ENCODE data around the gene EYS. TPM values are rescaled to one million over a fixed set of nuclear protein-coding genes. Genes with fewer than 3 reads are reported as not detected.

Gene EYS
- total and polyA plus RNA-seq, 2 of the 13 experiments (the other 11 are each of a cell fraction or from before 2014, with no cell fraction given), result 0.04 to 0.07 TPM

DNA sequence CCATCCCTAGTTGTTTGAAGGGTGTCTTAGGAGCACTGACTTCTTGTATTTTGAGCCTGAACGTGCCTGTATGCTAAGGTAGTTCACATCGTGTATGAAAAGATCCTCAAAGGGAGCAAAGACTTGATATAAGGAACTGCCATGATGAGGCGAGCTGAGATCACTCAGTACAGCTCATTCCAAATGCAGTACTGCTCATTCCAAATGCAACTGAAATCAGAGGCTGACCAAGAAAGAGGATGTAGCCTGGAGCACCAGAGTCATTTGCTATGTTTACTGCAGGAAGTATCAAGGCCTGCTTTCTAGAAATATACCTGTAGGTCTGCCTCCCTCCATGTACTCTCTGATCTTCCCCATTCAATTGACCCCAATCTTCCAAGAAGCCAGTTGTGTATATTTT is 832.2 kb downstream of the EYS start (continued):
- TF ChIP-seq, protein P1, sequence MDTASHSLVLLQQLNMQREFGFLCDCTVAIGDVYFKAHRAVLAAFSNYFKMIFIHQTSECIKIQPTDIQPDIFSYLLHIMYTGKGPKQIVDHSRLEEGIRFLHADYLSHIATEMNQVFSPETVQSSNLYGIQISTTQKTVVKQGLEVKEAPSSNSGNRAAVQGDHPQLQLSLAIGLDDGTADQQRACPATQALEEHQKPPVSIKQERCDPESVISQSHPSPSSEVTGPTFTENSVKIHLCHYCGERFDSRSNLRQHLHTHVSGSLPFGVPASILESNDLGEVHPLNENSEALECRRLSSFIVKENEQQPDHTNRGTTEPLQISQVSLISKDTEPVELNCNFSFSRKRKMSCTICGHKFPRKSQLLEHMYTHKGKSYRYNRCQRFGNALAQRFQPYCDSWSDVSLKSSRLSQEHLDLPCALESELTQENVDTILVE (CRISPR knock-in tag; IDR thresholded peaks at IDR 0.05), result no peak
- no peak for TF ChIP-seq GTF2F1 (IDR thresholded peaks at IDR 0.05; ENCODE audit: low read length)
- no peak for TF ChIP-seq ZNF317 (CRISPR knock-in tag; IDR thresholded peaks at IDR 0.05)
- no peak for TF ChIP-seq HDAC1 (CRISPR knock-in tag; IDR thresholded peaks at IDR 0.05)

- H3K27me3 ChIP-seq (ENCODE audit: control insufficient read depth in 1 of 2, insufficient read depth in 2 of 2, low read length in 2 of 2), result no peaks in the 10 kb centered on the region
- no peaks in the 10 kb centered on the region for H3K36me3 ChIP-seq (replicated peaks in 1 of 2; ENCODE audit: control insufficient read depth in 1 of 2, insufficient read depth in 2 of 2, low read length in 2 of 2)
- H3K4me1 ChIP-seq (ENCODE audit: insufficient read depth, low read length), result no peaks in the 10 kb centered on the region
- H2AFZ ChIP-seq (ENCODE audit: low read length), result no peak overlapping the region
- H3K79me2 ChIP-seq (ENCODE audit: insufficient read depth, low read length), result no peaks in the 10 kb centered on the region
- FAIRE-seq (no peak), ATAC-seq (no peak), DNase-seq (ENCODE audit: low spot score) (no peak)
- H3K4me3 ChIP-seq (replicated peaks in 1 of 3; ENCODE audit: insufficient read depth in 1 of 3, low read depth in 2 of 3, low read length in 3 of 3), result no peak overlapping the region
- ChIA-PET POLR2A (no interaction called here), CTCF (ENCODE audit: low intra/inter-chr PET ratio, low total read pairs) (no interaction called here)
- intact Hi-C loops (cut with micrococcal nuclease; ENCODE audit: unreplicated experiment), result no loop called here
- H4K20me1 ChIP-seq (ENCODE audit: insufficient read depth, low read length), result no peaks in the 10 kb centered on the region
- BruUV-seq (replicated peaks), result no TSS peak
- H3K4me2 ChIP-seq (ENCODE audit: low read depth, low read length), result no peak overlapping the region
- in situ Hi-C loops (cut with HindIII; ENCODE audit: extremely low pct_ligation_motif_present, low pct_unique_long_range_greater_than_20kb), result no loop called here
- H3K27ac ChIP-seq (ENCODE audit: extremely low read length, insufficient read depth, low read length), result no peak overlapping the region
- H3K9me3 ChIP-seq (ENCODE audit: low read length), result no peaks in the 10 kb centered on the region
- no peak overlapping the region for H3K9ac ChIP-seq (ENCODE audit: insufficient read depth, low read depth, low read length)
- no peak for TF ChIP-seq SAP130 (CRISPR knock-in tag; IDR thresholded peaks at IDR 0.05; ENCODE audit: low read depth)
- no peak for TF ChIP-seq HNF4G (IDR thresholded peaks at IDR 0.05; ENCODE audit: borderline replicate concordance, low read depth, low read length)
- TF ChIP-seq HNF4G (CRISPR knock-in tag; IDR thresholded peaks at IDR 0.05; ENCODE audit: borderline replicate concordance, low read depth), result no peak
- no peak for TF ChIP-seq NFRKB (IDR thresholded peaks at IDR 0.05)
- no peak for TF ChIP-seq ZNF121 (CRISPR knock-in tag; IDR thresholded peaks at IDR 0.05)
- TF ChIP-seq, protein P2, sequence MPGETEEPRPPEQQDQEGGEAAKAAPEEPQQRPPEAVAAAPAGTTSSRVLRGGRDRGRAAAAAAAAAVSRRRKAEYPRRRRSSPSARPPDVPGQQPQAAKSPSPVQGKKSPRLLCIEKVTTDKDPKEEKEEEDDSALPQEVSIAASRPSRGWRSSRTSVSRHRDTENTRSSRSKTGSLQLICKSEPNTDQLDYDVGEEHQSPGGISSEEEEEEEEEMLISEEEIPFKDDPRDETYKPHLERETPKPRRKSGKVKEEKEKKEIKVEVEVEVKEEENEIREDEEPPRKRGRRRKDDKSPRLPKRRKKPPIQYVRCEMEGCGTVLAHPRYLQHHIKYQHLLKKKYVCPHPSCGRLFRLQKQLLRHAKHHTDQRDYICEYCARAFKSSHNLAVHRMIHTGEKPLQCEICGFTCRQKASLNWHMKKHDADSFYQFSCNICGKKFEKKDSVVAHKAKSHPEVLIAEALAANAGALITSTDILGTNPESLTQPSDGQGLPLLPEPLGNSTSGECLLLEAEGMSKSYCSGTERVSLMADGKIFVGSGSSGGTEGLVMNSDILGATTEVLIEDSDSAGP (CRISPR knock-in tag; IDR thresholded peaks at IDR 0.05; ENCODE audit: borderline replicate concordance), result no peak
- no peak for TF ChIP-seq ZNF484 (CRISPR knock-in tag; IDR thresholded peaks at IDR 0.05; ENCODE audit: borderline replicate concordance, low read depth)
- no peak for TF ChIP-seq KAT7 (CRISPR knock-in tag; IDR thresholded peaks at IDR 0.05; ENCODE audit: borderline replicate concordance)
- no peak for TF ChIP-seq DPF2 (CRISPR knock-in tag; IDR thresholded peaks at IDR 0.05; ENCODE audit: borderline replicate concordance, low read depth)
- TF ChIP-seq ZNF562 (CRISPR knock-in tag; IDR thresholded peaks at IDR 0.05; ENCODE audit: borderline replicate concordance), result no peak
- no peak for TF ChIP-seq ZNF574 (CRISPR knock-in tag; IDR thresholded peaks at IDR 0.05)
- TF ChIP-seq ZSCAN29 (CRISPR knock-in tag; conservative IDR thresholded peaks at IDR 0.05), result no peak
- TF ChIP-seq LCORL (IDR thresholded peaks at IDR 0.05), result no peak
- TF ChIP-seq LCORL (CRISPR knock-in tag; IDR thresholded peaks at IDR 0.05), result no peak
- no peak for TF ChIP-seq CHCHD3 (CRISPR knock-in tag; IDR thresholded peaks at IDR 0.05)
- no peak for TF ChIP-seq CEBPB (IDR thresholded peaks at IDR 0.05; ENCODE audit: borderline replicate concordance, low read depth, low read length)
- TF ChIP-seq STAG1 (CRISPR knock-in tag; IDR thresholded peaks at IDR 0.05), result no peak
- TF ChIP-seq KLF13 (CRISPR knock-in tag; IDR thresholded peaks at IDR 0.05), result no peak
- no peak for TF ChIP-seq RXRB (CRISPR knock-in tag; IDR thresholded peaks at IDR 0.05; ENCODE audit: borderline replicate concordance)
Measured at GRCh38 chr6:64872633-64873032, 834.4 kb downstream of the EYS start.

Data from HepG2 (cell line).